GM23338 (cell line): ENCODE results near the gene IL22RA1. TPM values are rescaled to one million over a fixed set of nuclear protein-coding genes. Genes with fewer than 3 reads are reported as not detected.

Source experiments
- ATAC-seq: fragments of 200-7000 bp; cut with Tn5 transposase; 3 replicates; pipeline ENCODE4 v1.9.1; 2020
- DNase-seq: peaks from one replicate; pipeline ENCODE4 v3.0.0-alpha.2; 2015; ENCODE audit warnings: low spot score
- H2AFZ ChIP-seq: fragments of 200-600 bp; sonication (generic); 2 replicates; pipeline ENCODE4 v1.8.0; 2016; ENCODE audit warnings: antibody characterized with exemption, mild to moderate bottlenecking, moderate library complexity
- H3F3A ChIP-seq: fragments of 200-600 bp; sonication (generic); replicated peaks from 2 replicates; pipeline ENCODE4 v1.8.0; 2017; ENCODE audit warnings: antibody characterized with exemption, mixed run types, low read depth
- H3K27ac ChIP-seq: fragments of 200-600 bp; sonication (generic); 2 replicates; pipeline ENCODE4 v1.6.1; 2016; ENCODE audit warnings: low read depth
- H3K27me3 ChIP-seq: fragments of 200-600 bp; sonication (generic); 2 replicates; pipeline ENCODE4 v1.8.0; 2016; ENCODE audit warnings: mild to moderate bottlenecking, mixed run types, moderate library complexity; ENCODE audit not compliant: insufficient read depth
- H3K36me3 ChIP-seq: fragments of 200-600 bp; sonication (generic); 2 replicates; pipeline ENCODE4 v1.8.0; 2016; ENCODE audit warnings: mild to moderate bottlenecking; ENCODE audit not compliant: insufficient read depth
- H3K4me1 ChIP-seq: fragments of 200-600 bp; sonication (generic); 2 replicates; pipeline ENCODE4 v1.8.0; 2016; ENCODE audit warnings: mild to moderate bottlenecking, moderate library complexity; ENCODE audit not compliant: insufficient read depth
- H3K4me2 ChIP-seq: fragments of 200-600 bp; sonication (generic); 2 replicates; pipeline ENCODE4 v1.7.1; 2017; ENCODE audit warnings: mixed run types
- H3K4me3 ChIP-seq: fragments of 200-600 bp; sonication (generic); 2 replicates; pipeline ENCODE4 v1.6.1; 2016; ENCODE audit warnings: mixed run types
- H3K79me2 ChIP-seq: fragments of 200-600 bp; sonication (generic); replicated peaks from 2 replicates; pipeline ENCODE4 v1.8.0; 2017; ENCODE audit warnings: mild to moderate bottlenecking; ENCODE audit not compliant: insufficient read depth
- H3K9me2 ChIP-seq: fragments of 200-600 bp; sonication (generic); 2 replicates; pipeline ENCODE4 v1.8.0; 2017; ENCODE audit not compliant: insufficient read depth
- H4K20me1 ChIP-seq: fragments of 200-600 bp; sonication (generic); replicated peaks from 2 replicates; pipeline ENCODE4 v1.8.0; 2017; ENCODE audit warnings: mild to moderate bottlenecking; ENCODE audit not compliant: insufficient read depth
- H3K27ac Mint-ChIP-seq: 2 replicates; pipeline ENCODE4 v1.8.0; 2020; ENCODE audit warnings: inconsistent platforms, mild to moderate bottlenecking, moderate library complexity, mixed read lengths
- H3K27me3 Mint-ChIP-seq: 3 replicates; pipeline ENCODE4 v1.8.0; 2022; ENCODE audit warnings: low read depth, mild to moderate bottlenecking, moderate library complexity, mixed read lengths, inconsistent platforms; ENCODE audit not compliant: insufficient read depth, poor library complexity
- H3K36me3 Mint-ChIP-seq: 3 replicates; pipeline ENCODE4 v1.8.0; 2021; ENCODE audit warnings: low read depth, mild to moderate bottlenecking, inconsistent platforms, moderate library complexity, mixed read lengths
- H3K4me1 Mint-ChIP-seq: 3 replicates; pipeline ENCODE4 v1.8.0; 2020; ENCODE audit warnings: mild to moderate bottlenecking, inconsistent platforms, mixed read lengths
- H3K4me3 Mint-ChIP-seq: 3 replicates; pipeline ENCODE4 v1.8.0; 2021; ENCODE audit warnings: moderate library complexity, mild to moderate bottlenecking, inconsistent platforms, mixed read lengths
- H3K9me3 Mint-ChIP-seq: 3 replicates; pipeline ENCODE4 v1.8.0; 2020; ENCODE audit warnings: moderate library complexity, mild to moderate bottlenecking, inconsistent platforms, mixed read lengths
- ETS1 ChIP-seq: IDR thresholded peaks from 2 replicates; pipeline ENCODE4 v1.6.1; 2016; ENCODE audit warnings: antibody characterized with exemption
- EZH2 ChIP-seq: fragments of 200-600 bp; sonication (generic); IDR thresholded peaks from one replicate; pipeline ENCODE4 v1.8.0; 2017; ENCODE audit warnings: antibody characterized with exemption, mild to moderate bottlenecking, low read depth; ENCODE audit not compliant: unreplicated experiment
- EZH2phosphoT487 ChIP-seq: fragments of 200-600 bp; sonication (generic); IDR thresholded peaks from one replicate; pipeline ENCODE4 v1.8.1; 2018; ENCODE audit warnings: antibody characterized with exemption; ENCODE audit not compliant: unreplicated experiment
- JUNB ChIP-seq: IDR thresholded peaks from one replicate; pipeline ENCODE4 v1.6.1; 2016; ENCODE audit warnings: antibody characterized with exemption; ENCODE audit not compliant: unreplicated experiment
- POLR2AphosphoS5 ChIP-seq: IDR thresholded peaks from 2 replicates; pipeline ENCODE4 v1.6.1; 2016; ENCODE audit warnings: antibody characterized with exemption, low read depth
- ZNF114 ChIP-seq: fragments of 250-450 bp; sonication (Bioruptor Pico); IDR thresholded peaks from 2 replicates; pipeline ENCODE4 v1.5.0; 2020; ENCODE audit warnings: mild to moderate bottlenecking, moderate library complexity
- ZNF331 ChIP-seq: fragments of 250-450 bp; sonication (Bioruptor Pico); IDR thresholded peaks from 2 replicates; pipeline ENCODE4 v1.5.0; 2020; ENCODE audit warnings: low read depth, mild to moderate bottlenecking, moderate library complexity
- polyA plus RNA-seq: library from polyadenylated mRNA; unstranded; fragments of >200 nt; fragmentation: Nextera tagmentation; extraction: Ambion mirVana; gene quantifications from 2 replicates; pipeline ENCODE4 v1.2.1, GENCODE V29; 2016
- total RNA-seq: library from RNA; depleted of rRNA; stranded (reverse); fragments of >200 nt; shearing (Covaris generic); gene quantifications from 2 replicates; pipeline ENCODE4 v1.2.3, GENCODE V29; 2014
- TF ChIP-seq, protein P1 (sequence below), 2 experiments: fragments of 200-600 bp in 1 of 2; sonication (generic) in 1 of 2; conservative IDR thresholded peaks; 2 replicates each; pipeline versions ENCODE4 v1.5.1 to v1.6.1; 2016 to 2017; ENCODE audit warnings: antibody characterized with exemption in 2 of 2, low read depth in 2 of 2, mild to moderate bottlenecking in 2 of 2, moderate library complexity in 1 of 2

IL22RA1 gene
- total and polyA plus RNA-seq, 2 experiments from 2014 or later, result 0.11 to 0.28 TPM

DNA sequence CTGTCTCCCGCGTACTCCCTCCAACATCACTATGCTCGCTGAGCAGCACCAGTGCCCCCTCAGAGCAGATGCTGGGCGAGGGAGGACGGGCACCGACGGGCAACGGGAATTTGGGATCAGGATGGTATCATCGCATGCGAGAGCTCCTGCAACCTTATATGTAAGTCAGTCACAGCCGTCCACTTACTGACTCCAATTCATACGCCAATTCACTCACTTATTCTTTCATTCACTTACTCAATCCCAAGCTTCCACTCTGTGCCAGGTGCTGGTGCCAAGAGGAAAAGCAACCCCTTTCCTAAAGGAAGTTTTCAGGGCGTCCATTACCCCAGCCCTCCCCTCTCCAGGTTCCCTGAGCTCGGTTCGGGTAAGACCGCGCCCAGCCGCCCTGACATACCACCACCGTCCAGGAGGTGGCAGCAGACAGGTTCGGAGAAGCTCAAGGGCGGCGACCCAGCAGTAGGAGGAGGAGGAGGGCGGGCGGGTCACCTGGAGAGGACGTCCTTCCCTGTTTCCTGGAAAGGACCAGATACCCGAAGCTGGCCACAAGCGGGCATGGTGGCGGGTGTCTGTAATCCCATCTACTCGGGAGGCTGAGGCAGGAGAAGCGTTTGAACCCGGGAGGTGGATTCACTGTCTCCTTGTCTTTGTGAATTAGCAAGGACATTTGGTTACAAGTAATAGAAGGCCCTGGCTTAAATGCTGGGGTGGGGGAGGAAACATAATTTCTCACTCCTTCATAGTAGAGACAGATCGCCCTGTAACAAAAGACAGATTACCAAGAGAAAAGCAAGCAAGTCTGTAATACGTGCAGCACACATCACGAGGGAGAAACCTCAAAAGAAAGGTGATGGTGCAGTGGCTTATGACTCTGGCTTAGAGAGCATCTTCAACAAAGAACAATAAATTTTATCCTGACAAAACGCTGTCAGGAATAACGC lies 7.6 kb upstream of the IL22RA1 start:
- peaks cover 43% of the 10 kb centered on the region for H3K4me1 Mint-ChIP-seq
- H3K27me3 Mint-ChIP-seq, result peaks cover 26% of the 10 kb centered on the region
- ATAC-seq, result peak; percentile 78
- H3K79me2 ChIP-seq, result 0 out of 2 replicates have a peak, but pooled peaks cover 9% of the 10 kb centered on the region
- H2AFZ ChIP-seq, result no peak overlapping the region
- peak overlapping the region; percentile 49 for H3K4me3 ChIP-seq
- peak; percentile 96 for DNase-seq
- H3K4me2 ChIP-seq, result peak overlapping the region; percentile 74
- H3K27ac ChIP-seq, result peak overlapping the region; percentile 99
- H3K9me3 Mint-ChIP-seq, result no peaks in the 10 kb centered on the region
- peaks cover 4% of the 10 kb centered on the region; the same call in 2 of the 3 replicates for H3K36me3 Mint-ChIP-seq
- peak overlapping the region; percentile 97 for H3K27ac Mint-ChIP-seq
- H4K20me1 ChIP-seq, result no peaks in the 10 kb centered on the region
- H3K36me3 ChIP-seq, result no peaks in the 10 kb centered on the region
- H3K9me2 ChIP-seq, result no peaks in the 10 kb centered on the region
- no peaks in the 10 kb centered on the region for H3K27me3 ChIP-seq
- H3K4me3 Mint-ChIP-seq, result peak overlapping the region; percentile 64
- H3F3A ChIP-seq, result no peaks in the 10 kb centered on the region
- no peak for TF ChIP-seq JUNB
- 0 out of 2 replicates have a peak, but pooled peaks have one; percentile 51 for TF ChIP-seq POLR2AphosphoS5
- TF ChIP-seq, protein P1, sequence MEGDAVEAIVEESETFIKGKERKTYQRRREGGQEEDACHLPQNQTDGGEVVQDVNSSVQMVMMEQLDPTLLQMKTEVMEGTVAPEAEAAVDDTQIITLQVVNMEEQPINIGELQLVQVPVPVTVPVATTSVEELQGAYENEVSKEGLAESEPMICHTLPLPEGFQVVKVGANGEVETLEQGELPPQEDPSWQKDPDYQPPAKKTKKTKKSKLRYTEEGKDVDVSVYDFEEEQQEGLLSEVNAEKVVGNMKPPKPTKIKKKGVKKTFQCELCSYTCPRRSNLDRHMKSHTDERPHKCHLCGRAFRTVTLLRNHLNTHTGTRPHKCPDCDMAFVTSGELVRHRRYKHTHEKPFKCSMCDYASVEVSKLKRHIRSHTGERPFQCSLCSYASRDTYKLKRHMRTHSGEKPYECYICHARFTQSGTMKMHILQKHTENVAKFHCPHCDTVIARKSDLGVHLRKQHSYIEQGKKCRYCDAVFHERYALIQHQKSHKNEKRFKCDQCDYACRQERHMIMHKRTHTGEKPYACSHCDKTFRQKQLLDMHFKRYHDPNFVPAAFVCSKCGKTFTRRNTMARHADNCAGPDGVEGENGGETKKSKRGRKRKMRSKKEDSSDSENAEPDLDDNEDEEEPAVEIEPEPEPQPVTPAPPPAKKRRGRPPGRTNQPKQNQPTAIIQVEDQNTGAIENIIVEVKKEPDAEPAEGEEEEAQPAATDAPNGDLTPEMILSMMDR (conservative IDR thresholded peaks at IDR 0.05; ENCODE audit: low read depth in 2 of 2), result peak; percentile 70 to 93
- peaks cover 16% of the 10 kb centered on the region; the same call in 1 of the 2 replicates for H3K4me1 ChIP-seq

DNA sequence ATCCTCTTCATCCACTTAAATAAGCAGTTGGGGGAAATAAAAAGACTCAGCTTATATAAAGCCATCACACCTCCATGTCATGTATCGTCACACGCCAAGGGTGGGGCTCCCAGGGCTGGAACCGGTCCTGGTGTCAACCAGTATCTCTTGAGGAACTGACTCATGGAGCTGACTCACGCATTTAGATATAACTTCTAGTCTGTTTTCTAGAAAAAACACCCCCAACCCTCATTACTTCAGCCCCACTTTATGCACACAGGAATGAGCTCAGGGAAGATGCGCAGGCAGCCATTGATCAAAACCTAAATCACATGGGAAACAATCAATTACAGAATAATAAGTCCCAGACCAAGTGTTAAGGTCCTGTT lies 6.9 kb upstream of the IL22RA1 start:
- H3K36me3 Mint-ChIP-seq, result no peaks in the 10 kb centered on the region
- H3K4me3 Mint-ChIP-seq, result peak overlapping the region; percentile 64
- Histone ChIP-seq H3K4me1 (peaks cover 16% of the 10 kb centered on the region; the same call in 1 of the 2 replicates), H3K4me2 (peak overlapping the region; percentile 74), H3K9me2 (no peaks in the 10 kb centered on the region), H4K20me1 (no peaks in the 10 kb centered on the region), H3K4me3 (peak overlapping the region; percentile 37; the same call in 1 of the 2 replicates), H3K27ac (no peak overlapping the region), H3K79me2 (0 out of 2 replicates have a peak, but pooled peaks cover 9% of the 10 kb centered on the region), H3F3A (no peaks in the 10 kb centered on the region), H2AFZ (no peak overlapping the region), H3K36me3 (no peaks in the 10 kb centered on the region), H3K27me3 (no peaks in the 10 kb centered on the region)
- no peak overlapping the region for H3K27ac Mint-ChIP-seq
- DNase-seq (no peak), ATAC-seq (no peak)
- H3K4me1 Mint-ChIP-seq, result peaks cover 38% of the 10 kb centered on the region
- H3K9me3 Mint-ChIP-seq, result no peaks in the 10 kb centered on the region
- H3K27me3 Mint-ChIP-seq, result peaks cover 26% of the 10 kb centered on the region
- TF ChIP-seq ETS1 (no peak), ZNF114 (CRISPR knock-in tag) (no peak), EZH2phosphoT487 (no peak), POLR2AphosphoS5 (no peak), JUNB (no peak), EZH2 (no peak), ZNF331 (CRISPR knock-in tag) (no peak)
- TF ChIP-seq, protein P1 (conservative IDR thresholded peaks at IDR 0.05; ENCODE audit: low read depth in 2 of 2), result no peak
